Activated CD4-positive, alpha-beta T cell treated with anti-CD3 and anti-CD28 coated beads, Interleukin-10, Interleukin-2, amounts not matched to agents 100 ng/mL and 50 ng/mL, durations not matched to agents 16 hours and 8 hours (primary cell): ENCODE measurements around the gene NFIA.

Experiments
- DNase-seq: peaks from one replicate; pipeline ENCODE4 v3.0.0-alpha.2; 2020

NFIA gene

GRCh38 chr1:61278966-61279365 lies 196.6 kb downstream of the NFIA start:
- DNase-seq, result no peak

GRCh38 chr1:61279570-61279969 lies 197.2 kb downstream of the NFIA start:
- DNase-seq, result no peak

GRCh38 chr1:61280452-61280851 lies 198.1 kb downstream of the NFIA start:
- no peak for DNase-seq

- no peak for DNase-seq
Measured at GRCh38 chr1:61282387-61282786, 200.0 kb downstream of the NFIA start.

GRCh38 chr1:61284248-61284854 lies 202.0 kb downstream of the NFIA start:
- no peak for DNase-seq

DNA sequence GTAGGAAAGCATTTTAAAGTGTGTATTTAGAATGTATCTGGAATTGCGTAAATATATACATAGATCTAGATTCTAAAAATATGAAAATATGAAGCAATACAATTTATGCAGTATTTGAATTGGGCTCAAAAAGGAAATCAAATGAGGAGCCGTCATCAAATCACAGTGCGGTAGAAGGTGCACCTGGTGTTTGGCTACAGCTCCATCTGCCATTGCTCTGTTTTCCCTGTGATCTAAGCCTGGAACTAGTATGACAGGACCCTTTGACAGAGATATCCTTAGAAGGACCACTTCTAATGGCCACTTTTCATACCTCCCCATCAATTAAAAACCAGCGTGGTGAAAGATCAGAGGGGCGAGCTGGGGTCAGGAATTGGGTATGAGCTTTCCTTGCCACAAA lies 202.6 kb downstream of the NFIA start:
- no peak for DNase-seq

- DNase-seq, result no peak
Measured at GRCh38 chr1:61285371-61285885, 203.1 kb downstream of the NFIA start.

DNA sequence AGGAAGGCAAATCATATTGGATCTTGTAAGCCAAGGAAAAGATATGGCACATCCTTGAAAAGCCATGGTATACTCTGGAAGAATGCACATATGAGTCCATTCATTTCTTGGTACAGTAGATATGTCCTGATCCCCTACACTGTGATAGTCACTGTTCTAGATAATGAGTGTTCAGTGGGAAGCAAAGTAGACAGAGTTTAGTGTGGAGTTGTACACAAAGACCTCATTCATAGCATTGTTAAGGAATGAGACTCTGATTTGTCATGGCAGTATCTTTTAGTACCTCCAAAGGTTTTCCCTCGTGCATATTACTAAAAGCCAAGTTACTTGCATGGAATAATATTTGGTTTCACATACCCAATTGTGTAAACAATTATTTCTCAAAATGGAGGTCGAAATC lies 204.7 kb downstream of the NFIA start:
- DNase-seq, result no peak

DNA sequence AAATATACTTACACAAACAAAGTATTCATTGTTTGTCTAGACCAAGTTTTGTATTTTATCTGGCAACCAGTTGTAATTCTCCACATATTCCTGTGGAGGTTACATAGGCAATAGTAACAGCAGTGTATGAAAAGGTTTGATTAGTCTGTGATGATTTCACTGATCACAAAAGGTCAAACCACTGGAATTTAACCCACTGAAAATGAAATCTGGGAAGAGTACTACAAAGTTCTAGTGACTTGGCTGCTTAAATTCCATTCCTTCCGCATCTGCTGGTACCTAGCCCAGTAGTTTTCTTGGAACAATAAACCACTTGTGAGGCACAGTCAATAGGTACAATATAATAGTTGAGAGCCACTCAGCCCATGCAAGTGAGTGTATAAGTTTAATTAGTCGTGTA lies 205.4 kb downstream of the NFIA start:
- no peak for DNase-seq

DNA sequence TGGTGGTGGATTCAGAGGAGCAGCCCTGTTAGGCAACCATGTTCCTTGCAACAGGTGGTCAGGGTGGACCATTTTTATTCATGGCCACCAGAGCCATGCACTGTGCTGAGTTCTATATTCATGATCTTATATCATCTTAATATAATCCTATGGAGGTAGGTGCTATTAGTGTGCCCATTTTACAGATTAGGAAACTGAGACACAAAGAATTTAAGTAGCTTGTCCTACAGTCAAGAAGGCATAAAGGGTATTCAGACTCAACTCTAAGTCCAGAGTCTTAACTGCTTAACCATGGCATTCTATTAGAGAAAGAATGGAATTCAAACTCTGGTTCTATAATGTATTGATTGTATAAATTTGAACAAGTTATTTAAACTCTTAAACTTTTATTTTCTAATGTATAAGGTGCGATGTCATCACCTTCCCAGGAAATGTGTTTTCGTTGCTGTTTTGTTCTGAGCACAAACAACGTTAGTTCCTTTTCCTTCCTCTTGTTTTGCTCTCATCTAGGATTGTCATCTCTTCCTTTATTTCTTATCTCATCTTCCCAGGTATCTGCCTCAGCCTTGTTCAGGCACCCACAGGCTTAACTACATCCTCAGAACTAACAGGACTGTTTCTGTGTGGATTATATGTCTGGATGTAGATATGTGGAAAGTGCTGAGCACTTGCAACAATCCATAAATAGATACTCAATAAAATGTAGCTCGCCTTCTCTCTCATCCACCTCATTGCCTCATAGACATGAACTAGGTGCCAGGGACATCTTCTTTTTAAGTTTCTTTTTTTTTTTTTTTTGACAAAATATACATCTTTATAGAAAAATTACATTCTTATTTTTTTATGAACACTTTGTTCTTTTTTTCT lies 207.1 kb downstream of the NFIA start:
- no peak for DNase-seq

DNA sequence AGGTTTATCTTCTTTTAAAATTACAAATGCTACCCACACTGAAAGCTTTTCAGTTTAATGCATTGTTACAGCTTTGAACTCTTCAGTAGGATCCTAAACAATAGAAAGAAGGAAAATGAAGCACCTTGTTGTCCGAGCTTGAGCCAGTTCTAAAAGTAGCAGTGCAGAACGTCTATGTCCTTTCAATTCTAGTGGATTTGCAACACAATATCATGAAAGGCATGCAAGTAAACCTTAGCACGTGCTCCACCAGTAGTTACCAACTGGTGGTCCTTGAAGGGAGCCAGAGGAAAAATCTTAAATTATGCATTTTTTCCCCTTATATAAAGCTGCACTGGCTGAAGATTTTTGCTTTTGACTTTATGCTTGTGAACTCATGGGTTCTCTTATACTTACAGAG lies 208.2 kb downstream of the NFIA start:
- DNase-seq, result no peak

DNA sequence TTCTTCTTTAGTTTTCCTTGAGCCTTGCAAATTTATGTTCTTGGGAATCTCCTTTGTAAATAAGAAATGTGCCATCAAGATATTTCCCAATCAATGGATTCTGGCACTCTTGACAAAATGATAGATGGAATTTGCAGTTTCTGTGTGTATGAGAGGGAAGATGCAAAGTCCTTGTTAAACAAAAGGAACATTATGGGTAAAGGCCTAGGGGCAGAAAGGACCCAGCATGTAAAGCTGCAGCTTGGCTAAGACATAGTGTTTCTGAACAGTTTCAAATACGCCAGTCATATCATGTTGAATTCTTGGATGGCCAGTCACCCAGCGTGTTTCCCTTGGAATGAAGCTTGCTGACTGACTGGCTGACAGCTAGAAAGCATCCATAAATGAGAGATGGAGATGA lies 210.8 kb downstream of the NFIA start:
- no peak for DNase-seq

DNA sequence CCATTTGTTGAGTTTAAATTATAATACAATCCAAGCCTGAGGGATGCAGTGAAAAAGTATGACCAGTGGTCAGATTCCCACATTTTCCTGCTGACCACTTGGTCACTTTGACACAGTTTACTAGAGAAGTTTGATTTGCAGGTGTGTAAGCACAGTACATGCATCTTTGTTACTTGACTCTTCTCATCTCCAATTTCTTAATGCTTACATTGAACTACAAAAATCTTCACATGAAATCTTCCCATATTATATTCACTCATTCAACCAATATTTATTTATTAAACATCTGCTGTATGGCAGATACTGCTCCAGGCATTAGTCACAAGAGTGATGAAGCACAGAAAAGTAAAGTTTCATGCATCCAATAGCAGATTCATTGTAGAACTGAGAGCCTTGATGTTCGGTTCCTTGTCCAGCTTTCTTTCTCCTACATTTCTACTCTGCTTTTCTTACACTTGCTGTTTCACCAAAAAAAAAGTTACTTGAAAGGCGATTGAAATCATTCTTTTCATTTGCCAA lies 211.7 kb downstream of the NFIA start:
- DNase-seq, result no peak

GRCh38 chr1:61294930-61295329 lies 212.6 kb downstream of the NFIA start:
- DNase-seq, result no peak

- DNase-seq, result no peak
Measured at GRCh38 chr1:61295818-61296537, 213.6 kb downstream of the NFIA start.

DNA sequence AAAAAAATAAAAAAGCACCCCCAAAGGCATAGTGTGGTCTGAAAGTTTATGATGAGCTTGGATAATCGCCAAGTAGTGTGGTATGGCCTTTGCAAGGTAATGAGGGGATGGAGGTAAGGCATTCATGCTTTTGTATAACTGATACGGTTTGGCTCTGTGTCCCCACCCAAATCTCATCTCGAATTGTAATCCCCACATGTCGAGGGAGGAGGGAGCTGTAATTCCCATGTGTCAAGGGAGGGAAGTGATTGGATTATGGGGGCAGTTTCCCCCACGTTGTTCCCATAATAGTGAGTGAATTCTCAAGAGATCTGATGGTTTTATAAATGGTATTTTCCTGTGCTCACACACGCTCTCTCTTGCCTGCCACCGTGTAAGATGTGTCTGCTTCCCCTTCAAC lies 215.5 kb downstream of the NFIA start:
- DNase-seq, result no peak

- no peak for DNase-seq
Measured at GRCh38 chr1:61299463-61299862, 217.1 kb downstream of the NFIA start.

- no peak for DNase-seq
Measured at GRCh38 chr1:61300899-61301298, 218.5 kb downstream of the NFIA start.

GRCh38 chr1:61301824-61302657 lies 219.7 kb downstream of the NFIA start:
- DNase-seq, result peak; percentile 86

- no peak for DNase-seq
Measured at GRCh38 chr1:61307422-61308142, 225.2 kb downstream of the NFIA start.

DNA sequence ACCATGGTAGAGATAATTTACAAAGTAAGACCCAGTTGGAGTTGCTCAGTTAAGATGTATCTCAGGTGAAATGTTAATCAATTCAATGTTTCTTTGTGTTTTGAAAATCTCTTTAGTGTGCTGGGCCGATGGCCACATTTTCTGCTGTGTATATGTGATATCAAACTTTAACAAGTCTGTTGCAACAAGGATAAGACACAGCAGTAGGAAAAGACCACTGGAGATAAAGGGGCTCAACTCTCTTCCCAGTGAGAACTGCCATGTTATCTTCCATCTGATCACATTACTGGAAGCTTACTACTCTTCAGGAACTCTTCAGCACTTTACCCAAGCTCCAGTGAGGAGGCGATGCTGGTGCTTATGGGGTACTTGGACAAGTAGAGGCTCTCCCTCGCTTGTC lies 227.7 kb downstream of the NFIA start:
- no peak for DNase-seq

- no peak for DNase-seq
Measured at GRCh38 chr1:61310538-61310937, 228.2 kb downstream of the NFIA start.
